Activated CD8-positive, alpha-beta memory T cell treated with anti-CD3 and anti-CD28 coated beads, Interleukin-2, amount 50 U/mL, for 24 hours (primary cell): ENCODE data around the gene KLRG1.

Experiments
- DNase-seq: peaks from one replicate; pipeline ENCODE4 v3.0.0-alpha.2; 2020; ENCODE audit errors: extremely low read depth

Gene KLRG1

GRCh38 chr12:9040484-9041186 is 51.3 kb downstream of the KLRG1 start:
- DNase-seq = no peak

DNA sequence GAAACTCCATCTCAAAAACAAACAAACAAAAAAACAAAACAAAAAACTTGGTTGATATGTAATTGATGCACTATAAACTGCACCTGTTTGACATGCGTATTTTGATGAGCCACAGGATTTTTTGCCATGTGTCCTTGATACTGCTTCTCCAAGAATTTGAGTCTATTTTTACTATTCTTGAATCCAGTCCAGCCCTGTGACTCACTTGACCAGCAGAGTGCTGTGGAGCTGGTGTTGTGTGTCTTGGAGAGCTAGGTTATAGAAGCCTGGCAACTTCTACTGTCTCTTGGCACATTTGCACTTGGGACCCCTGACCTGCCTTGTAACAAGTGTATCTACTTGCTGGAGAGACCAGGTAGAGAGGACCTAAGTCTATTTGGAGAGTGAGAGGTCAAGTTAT is 52.0 kb downstream of the KLRG1 start:
- DNase-seq = no peak

DNA sequence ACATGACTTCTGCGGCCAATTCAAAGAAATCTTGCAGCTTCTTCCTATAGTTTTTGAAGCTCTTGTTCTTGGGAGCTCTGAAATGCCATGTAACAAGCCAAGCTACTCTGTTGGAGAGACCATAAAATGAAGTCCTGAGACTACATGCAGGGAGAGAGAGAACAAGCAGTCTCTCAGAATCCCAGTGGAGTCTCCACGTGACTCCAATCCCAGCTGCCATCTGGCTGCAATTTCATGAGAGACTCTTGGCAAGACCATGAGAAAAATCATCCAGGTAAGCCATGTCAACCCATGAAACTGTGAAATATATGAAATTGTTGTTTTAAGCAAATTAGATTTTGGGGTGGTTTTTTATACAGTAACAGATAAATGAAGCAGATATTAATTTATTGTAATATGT is 54.4 kb downstream of the KLRG1 start:
- no peak for DNase-seq

- DNase-seq = no peak
Measured at GRCh38 chr12:9047105-9047504, 57.8 kb downstream of the KLRG1 start.

DNA sequence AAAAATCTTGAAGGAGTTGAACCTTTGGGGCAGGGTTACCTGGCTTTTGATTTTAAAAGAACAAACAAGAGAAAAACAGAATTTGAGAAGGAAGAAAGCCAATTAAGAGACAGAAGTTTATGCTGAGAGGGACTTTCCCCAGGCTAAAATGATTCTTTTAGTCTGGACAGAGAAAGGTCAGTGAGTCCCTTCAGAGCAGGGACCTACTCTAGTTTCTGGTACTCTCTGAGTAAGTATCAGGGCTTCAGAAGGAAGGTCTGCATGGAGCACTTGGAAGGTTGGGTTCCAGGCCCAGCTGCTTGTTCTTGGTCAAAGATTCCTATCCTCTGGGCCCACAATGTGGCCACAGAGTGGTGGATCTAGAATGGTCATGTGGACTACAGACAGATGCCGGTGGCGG is 59.6 kb downstream of the KLRG1 start:
- DNase-seq = no peak

- no peak for DNase-seq
Measured at GRCh38 chr12:9049520-9050133, 60.3 kb downstream of the KLRG1 start.

DNA sequence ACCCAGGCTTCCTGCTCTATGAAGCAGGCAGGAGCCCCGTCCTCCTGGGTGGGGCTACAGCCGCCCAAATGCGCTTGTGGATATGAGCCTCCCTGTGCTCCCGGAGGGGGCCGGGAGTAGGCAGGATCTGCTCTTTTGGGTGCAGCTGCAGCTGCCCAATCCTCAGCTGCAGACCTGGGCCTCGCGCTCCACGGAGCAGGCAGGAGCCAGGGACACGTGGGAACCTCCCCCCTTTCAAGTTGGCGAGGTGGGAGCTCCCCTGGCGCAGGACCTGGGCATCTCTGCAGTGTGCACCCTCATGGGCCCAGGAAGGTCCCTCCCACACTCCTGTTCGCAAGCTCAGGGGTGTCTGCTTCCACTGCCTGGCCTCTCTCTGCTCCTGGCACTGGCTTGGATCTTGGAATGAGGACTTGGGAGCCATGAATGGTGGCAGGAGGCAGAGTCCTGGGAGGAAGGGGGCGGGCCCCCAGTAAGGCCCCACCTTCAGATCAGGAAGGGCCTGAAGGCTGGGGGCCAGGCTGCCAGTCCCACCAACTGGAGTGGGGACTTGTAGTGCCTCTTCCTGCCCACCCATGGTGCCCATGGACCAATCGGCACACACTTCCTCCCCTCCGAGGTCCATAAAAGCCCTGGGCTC is 61.3 kb downstream of the KLRG1 start:
- DNase-seq = no peak

- no peak for DNase-seq
Measured at GRCh38 chr12:9051158-9051550, 61.8 kb downstream of the KLRG1 start.

DNA sequence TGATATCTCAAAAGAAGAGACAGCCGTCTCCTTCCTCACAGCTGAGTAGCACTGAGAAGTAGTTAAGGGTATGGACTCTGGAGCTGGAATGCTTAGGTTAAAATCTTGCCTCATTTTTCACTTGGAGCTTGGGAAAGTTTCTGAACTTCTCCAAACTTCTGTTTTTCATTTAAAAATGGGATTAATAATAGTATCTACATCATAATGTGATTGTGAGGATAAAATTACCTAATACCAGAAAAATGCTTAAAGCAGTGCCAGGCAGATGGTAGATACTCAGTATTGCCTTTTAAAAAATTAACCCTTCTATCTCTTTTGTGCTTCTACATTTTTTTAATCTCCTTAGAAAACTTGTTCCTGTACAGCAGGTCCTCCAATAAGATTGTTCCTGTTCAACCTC is 63.3 kb downstream of the KLRG1 start:
- DNase-seq = no peak
